Body of pancreas (tissue), 4 donors: ENCODE data around the gene RBM33. TPM values are rescaled to one million over a fixed set of nuclear protein-coding genes. Genes with fewer than 3 reads are reported as not detected.
A peak's percentile ranks its signal among the peaks of the same experiment; 100 is the strongest.

Experiments used
- ATAC-seq: fragments of 150-250 bp; one replicate; pipeline ENCODE4 v1.9.1; 2016
- DNase-seq, 4 donors: peaks; one replicate each; pipeline ENCODE4 v3.0.0-alpha.2; 2019
- H3K27ac ChIP-seq, 4 donors: fragments of 200-600 bp; sonication (generic); 1 replicate in 3 of 4; 2 replicates in 1 of 4; pipeline versions ENCODE4 v1.5.1 to v1.6.1; 2016 to 2019; ENCODE audit warnings: mild to moderate bottlenecking in 1 of 4, mixed read lengths in 1 of 4, moderate library complexity in 1 of 4
- H3K27me3 ChIP-seq, 2 donors: fragments of 200-600 bp; sonication (generic); one replicate each; pipeline ENCODE4 v1.6.0; 2016; ENCODE audit warnings: mild to moderate bottlenecking in 1 of 2
- H3K36me3 ChIP-seq, 2 donors: fragments of 200-600 bp; sonication (generic); replicated peaks in 1 of 2; 2 replicates each; pipeline ENCODE4 v1.5.1; 2016; ENCODE audit warnings: low read depth in 2 of 2; ENCODE audit not compliant: insufficient read depth in 1 of 2
- H3K4me1 ChIP-seq: fragments of 200-600 bp; sonication (generic); one replicate; pipeline ENCODE4 v1.6.0; 2016
- H3K4me3 ChIP-seq, 2 donors: fragments of 200-600 bp; sonication (generic); 1 replicate in 1 of 2; 2 replicates in 1 of 2; pipeline ENCODE4 v1.5.1; 2016 to 2019
- H3K9me3 ChIP-seq, 3 donors: fragments of 200-600 bp; sonication (generic); 1 replicate in 2 of 3; 2 replicates in 1 of 3; pipeline ENCODE4 v1.5.1; 2016
- POLR2A ChIP-seq, 3 donors: fragments of 450-650 bp; IDR thresholded peaks; one replicate each; pipeline ENCODE4 v1.6.1; 2016; ENCODE audit warnings: antibody characterized with exemption in 3 of 3, mild to moderate bottlenecking in 2 of 3
- WGBS, 2 donors: methylation state at CpG; one replicate each; pipeline ENCODE4 v1.1.5; 2017; 5-methylcytosine and 5-hydroxymethylcytosine counted together
- intact Hi-C: fragments of 100-400 bp; cut with DNase I; formaldehyde crosslinking; loops from one replicate; pipeline ENCODE4 v1.15.1; 2023
- total RNA-seq, 2 donors: library from RNA; depleted of rRNA; stranded (reverse); fragments of >200 nt; gene quantifications; one replicate each; pipeline ENCODE4 v1.1.0, GENCODE V29; 2016
- TF ChIP-seq, protein P1 (sequence below), 7 experiments: fragments of 450-650 bp in 4 of 7; fragments of 200-600 bp in 3 of 7; sonication (generic) in 3 of 7; IDR thresholded peaks; one replicate each; pipeline ENCODE4 v1.5.1; 2016 to 2019; ENCODE audit warnings: antibody characterized with exemption in 7 of 7

RBM33 gene
- total RNA-seq, 2 donors from 2014 or later = 30.6 to 78.4 TPM

DNA sequence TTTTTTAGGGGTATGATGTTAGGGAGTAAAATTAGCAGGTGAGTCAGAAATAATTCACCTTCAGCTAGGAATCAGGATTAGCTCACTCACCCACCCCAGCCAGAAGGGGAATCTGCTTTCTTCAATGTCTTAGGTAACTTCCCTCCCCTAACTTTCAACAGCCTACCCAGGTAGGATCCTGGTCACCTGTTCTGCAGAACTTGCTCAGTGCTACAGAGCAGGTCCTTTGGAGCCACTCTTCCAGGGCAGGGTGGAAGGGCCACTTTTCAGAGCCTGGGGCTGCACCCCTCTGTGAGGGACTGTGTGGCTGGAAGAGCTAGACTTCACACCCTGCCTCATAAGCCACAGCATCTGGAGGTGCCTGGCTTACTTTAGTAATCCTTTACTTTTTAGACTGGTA is 109.7 kb downstream of the RBM33 start:
- Histone ChIP-seq H3K27me3 (no peaks in the 10 kb centered on the region), H3K27ac (no peak overlapping the region), H3K4me1 (peaks cover 45% of the 10 kb centered on the region), H3K36me3 (no peaks in the 10 kb centered on the region), H3K9me3 (no peaks in the 10 kb centered on the region), H3K4me3 (no peak overlapping the region)
- ATAC-seq (no peak), DNase-seq (no peak)
- intact Hi-C loops = no loop called here
- no peak for TF ChIP-seq POLR2A (IDR thresholded peaks at IDR 0.05)
- TF ChIP-seq, protein P1, sequence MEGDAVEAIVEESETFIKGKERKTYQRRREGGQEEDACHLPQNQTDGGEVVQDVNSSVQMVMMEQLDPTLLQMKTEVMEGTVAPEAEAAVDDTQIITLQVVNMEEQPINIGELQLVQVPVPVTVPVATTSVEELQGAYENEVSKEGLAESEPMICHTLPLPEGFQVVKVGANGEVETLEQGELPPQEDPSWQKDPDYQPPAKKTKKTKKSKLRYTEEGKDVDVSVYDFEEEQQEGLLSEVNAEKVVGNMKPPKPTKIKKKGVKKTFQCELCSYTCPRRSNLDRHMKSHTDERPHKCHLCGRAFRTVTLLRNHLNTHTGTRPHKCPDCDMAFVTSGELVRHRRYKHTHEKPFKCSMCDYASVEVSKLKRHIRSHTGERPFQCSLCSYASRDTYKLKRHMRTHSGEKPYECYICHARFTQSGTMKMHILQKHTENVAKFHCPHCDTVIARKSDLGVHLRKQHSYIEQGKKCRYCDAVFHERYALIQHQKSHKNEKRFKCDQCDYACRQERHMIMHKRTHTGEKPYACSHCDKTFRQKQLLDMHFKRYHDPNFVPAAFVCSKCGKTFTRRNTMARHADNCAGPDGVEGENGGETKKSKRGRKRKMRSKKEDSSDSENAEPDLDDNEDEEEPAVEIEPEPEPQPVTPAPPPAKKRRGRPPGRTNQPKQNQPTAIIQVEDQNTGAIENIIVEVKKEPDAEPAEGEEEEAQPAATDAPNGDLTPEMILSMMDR (IDR thresholded peaks at IDR 0.05) = no peak

- H3K4me1 ChIP-seq = peaks cover 45% of the 10 kb centered on the region
- DNase-seq (no peak), ATAC-seq (peak; percentile 59)
- H3K27ac ChIP-seq = no peak overlapping the region
- H3K4me3 ChIP-seq = no peak overlapping the region
- H3K27me3 ChIP-seq = no peaks in the 10 kb centered on the region
- no peaks in the 10 kb centered on the region for H3K9me3 ChIP-seq
- peaks cover 0 to 2% of the 10 kb centered on the region in 2 donors for H3K36me3 ChIP-seq
- 28 to 34% methylated on average over 3 of the region's 3 CpGs for WGBS, 2 donors
- no peak for TF ChIP-seq POLR2A (IDR thresholded peaks at IDR 0.05)
- TF ChIP-seq, protein P1 (IDR thresholded peaks at IDR 0.05) = no peak
- intact Hi-C loops = no loop called here
Measured at GRCh38 chr7:155755026-155755425, 110.6 kb downstream of the RBM33 start.

GRCh38 chr7:155756322-155756721 is 111.9 kb downstream of the RBM33 start:
- WGBS, 2 donors = 87 to 94% methylated on average over 9 of the region's 9 CpGs
- TF ChIP-seq POLR2A (IDR thresholded peaks at IDR 0.05) = no peak
- TF ChIP-seq, protein P1 (IDR thresholded peaks at IDR 0.05) = no peak
- H3K4me1 ChIP-seq = peaks cover 35% of the 10 kb centered on the region
- intact Hi-C loops = no loop called here
- no peaks in the 10 kb centered on the region for H3K27me3 ChIP-seq
- H3K27ac ChIP-seq = no peak overlapping the region
- DNase-seq (no peak), ATAC-seq (no peak)
- H3K9me3 ChIP-seq = no peaks in the 10 kb centered on the region
- no peak overlapping the region for H3K4me3 ChIP-seq
- H3K36me3 ChIP-seq = peaks cover 0 to 2% of the 10 kb centered on the region in 2 donors

DNA sequence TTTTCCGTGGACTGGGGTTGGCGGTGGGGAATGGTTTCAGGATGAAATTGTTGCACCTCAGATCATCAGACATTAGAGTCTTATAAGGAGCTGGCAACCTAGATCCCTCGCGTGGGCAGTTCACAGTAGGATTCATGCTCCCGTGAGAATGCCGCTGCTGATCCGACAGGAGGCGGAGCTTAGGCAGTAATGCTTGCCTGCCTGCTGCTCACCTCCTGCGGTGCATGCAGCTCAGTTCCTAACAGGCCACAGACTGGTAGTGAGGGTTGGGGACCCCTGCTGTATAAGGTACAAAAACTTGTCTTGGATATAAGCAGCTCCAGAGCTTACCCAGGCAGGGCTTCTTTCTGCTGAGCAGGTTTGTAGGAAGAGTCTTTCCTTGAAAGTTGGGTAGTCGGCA is 113.9 kb downstream of the RBM33 start:
- Histone ChIP-seq H3K27ac (no peak overlapping the region), H3K9me3 (no peaks in the 10 kb centered on the region), H3K4me1 (peaks cover 22% of the 10 kb centered on the region), H3K36me3 (peaks cover 0 to 2% of the 10 kb centered on the region in 2 donors), H3K4me3 (no peak overlapping the region), H3K27me3 (no peaks in the 10 kb centered on the region)
- no peak for DNase-seq
- TF ChIP-seq, protein P1 (IDR thresholded peaks at IDR 0.05) = no peak
- TF ChIP-seq POLR2A (IDR thresholded peaks at IDR 0.05) = no peak
- no peak for ATAC-seq
- WGBS, 2 donors = 82 to 95% methylated on average over 8 to 10 of the region's 10 CpGs
- intact Hi-C loops = no loop called here

GRCh38 chr7:155759740-155760430 is 115.4 kb downstream of the RBM33 start:
- ATAC-seq = no peak
- H3K4me1 ChIP-seq = peaks cover 7% of the 10 kb centered on the region
- intact Hi-C loops = loop anchor here (10.0 kb wide), 2 partner anchors 375 to 835 kb away; no protein-coding TSS in a partner anchor
- H3K27me3 ChIP-seq = no peaks in the 10 kb centered on the region
- no peak overlapping the region for H3K4me3 ChIP-seq
- 79 to 81% methylated on average over 9 of the region's 9 CpGs for WGBS, 2 donors
- TF ChIP-seq POLR2A (IDR thresholded peaks at IDR 0.05) = no peak
- TF ChIP-seq, protein P1 (IDR thresholded peaks at IDR 0.05) = no peak
- no peaks in the 10 kb centered on the region for H3K9me3 ChIP-seq
- peaks cover 0 to 4% of the 10 kb centered on the region in 2 donors for H3K36me3 ChIP-seq
- H3K27ac ChIP-seq = no peak overlapping the region
- DNase-seq = no peak
